SK-N-SH (cell line): Measurements from ENCODE around the gene EDN3. TPM values are rescaled to one million over a fixed set of nuclear protein-coding genes. Genes with fewer than 3 reads are reported as not detected.

ENCODE experiments used
- CTCF ChIA-PET: fragments of 300-600, 350-600 bp; formaldehyde crosslinking; extraction: SDS; loops from one replicate; lab custom pipeline; 2021; lab: Yijun Ruan, JAX
- POLR2A ChIA-PET: fragments of 350-600 bp; sonication (Branson Sonifier 250); formaldehyde crosslinking; extraction: SDS; loops from one replicate; lab custom pipeline; 2020; ENCODE audit warnings: antibody characterized with exemption, inconsistent platforms; lab: Yijun Ruan, JAX
- DNase-seq: peaks from one replicate; pipeline ENCODE4 v3.0.0; 2012
- H2AFZ ChIP-seq: fragments of 200-600 bp; sonication (generic); 2 replicates; pipeline ENCODE4 v1.8.1; 2016; ENCODE audit warnings: antibody characterized with exemption, mild to moderate bottlenecking, low read depth
- H3F3A ChIP-seq: fragments of 200-600 bp; sonication (generic); replicated peaks from 2 replicates; pipeline ENCODE3; 2016; ENCODE audit warnings: antibody characterized with exemption, mild to moderate bottlenecking; ENCODE audit not compliant: insufficient read depth
- H3K27ac ChIP-seq, 2 experiments: fragments of 200-500 bp in 1 of 2; fragments of 200-600 bp in 1 of 2; sonication (Bioruptor generic) in 1 of 2; sonication (generic), shearing (Covaris generic) in 1 of 2; 2 replicates each; pipeline versions ENCODE4 v1.5.1 to v1.6.1; 2014 to 2016; ENCODE audit warnings: low read depth in 2 of 2, inconsistent platforms in 1 of 2, low read length in 1 of 2, mild to moderate bottlenecking in 1 of 2, mixed read lengths in 1 of 2
- H3K27me3 ChIP-seq: fragments of 200-600 bp; sonication (generic), shearing (Covaris generic); 2 replicates; pipeline ENCODE4 v1.6.1; 2016; ENCODE audit warnings: mixed run types; ENCODE audit not compliant: insufficient read depth
- H3K36me3 ChIP-seq, 2 experiments: fragments of 200-500 bp in 1 of 2; fragments of 200-600 bp in 1 of 2; sonication (Bioruptor generic) in 1 of 2; sonication (generic) in 1 of 2; replicated peaks in 1 of 2; 2 replicates each; pipeline versions ENCODE3 to v1.5.1; 2014 to 2016; ENCODE audit warnings: low read length in 1 of 2, mild to moderate bottlenecking in 1 of 2; ENCODE audit not compliant: insufficient read depth in 2 of 2, control insufficient read depth in 1 of 2
- H3K4me1 ChIP-seq, 2 experiments: fragments of 200-500 bp in 1 of 2; fragments of 200-600 bp in 1 of 2; sonication (Bioruptor generic) in 1 of 2; sonication (generic), shearing (Covaris generic) in 1 of 2; 2 replicates each; pipeline versions ENCODE4 v1.5.1 to v1.6.1; 2014 to 2016; ENCODE audit warnings: low read depth in 1 of 2, low read length in 1 of 2, mixed run types in 1 of 2; ENCODE audit not compliant: insufficient read depth in 2 of 2, control insufficient read depth in 1 of 2
- H3K4me2 ChIP-seq: fragments of 200-600 bp; sonication (generic), shearing (Covaris generic); 2 replicates; pipeline ENCODE4 v1.6.1; 2017; ENCODE audit warnings: mixed run types
- H3K4me3 ChIP-seq, 2 experiments: fragments of 200-500 bp in 1 of 2; fragments of 200-600 bp in 1 of 2; sonication (Bioruptor generic) in 1 of 2; sonication (generic), shearing (Covaris generic) in 1 of 2; 2 replicates each; pipeline versions ENCODE4 v1.5.1 to v1.8.1; 2014 to 2016; ENCODE audit warnings: low read depth in 2 of 2, inconsistent platforms in 1 of 2, low read length in 1 of 2, mild to moderate bottlenecking in 1 of 2, mixed read lengths in 1 of 2, moderate library complexity in 1 of 2
- H3K79me2 ChIP-seq: fragments of 200-600 bp; sonication (generic); 2 replicates; pipeline ENCODE4 v1.8.1; 2017; ENCODE audit warnings: mild to moderate bottlenecking; ENCODE audit not compliant: insufficient read depth
- H3K9ac ChIP-seq: fragments of 200-600 bp; sonication (generic); 2 replicates; pipeline ENCODE4 v1.6.1; 2017; ENCODE audit warnings: mixed run types
- H3K9me2 ChIP-seq: fragments of 200-600 bp; sonication (generic); 2 replicates; pipeline ENCODE4 v1.6.1; 2017; ENCODE audit warnings: mixed run types
- H3K9me3 ChIP-seq: fragments of 200-600 bp; sonication (generic); 2 replicates; pipeline ENCODE4 v1.6.1; 2017; ENCODE audit warnings: mixed run types, mild to moderate bottlenecking, moderate library complexity
- H4K20me1 ChIP-seq: fragments of 200-600 bp; sonication (generic); 2 replicates; pipeline ENCODE4 v1.6.1; 2017; ENCODE audit warnings: mild to moderate bottlenecking, mixed run types; ENCODE audit not compliant: insufficient read depth
- CHD2 ChIP-seq: fragments of 150-350 bp; IDR thresholded peaks from 2 replicates; pipeline ENCODE4 v1.6.1; 2018; ENCODE audit warnings: low read length; ENCODE audit not compliant: partially characterized antibody
- ELF1 ChIP-seq: IDR thresholded peaks from 2 replicates; pipeline ENCODE4 v1.4.0; 2012
- FOSL2 ChIP-seq: IDR thresholded peaks from 2 replicates; pipeline ENCODE4 v1.4.0; 2012; ENCODE audit warnings: low read depth, mild to moderate bottlenecking, moderate library complexity, borderline replicate concordance
- FOXM1 ChIP-seq: IDR thresholded peaks from 2 replicates; pipeline ENCODE4 v1.4.0; 2012; ENCODE audit warnings: low read depth, mild to moderate bottlenecking
- GABPA ChIP-seq: IDR thresholded peaks from 2 replicates; pipeline ENCODE4 v1.4.0; 2012; ENCODE audit warnings: low read depth, mild to moderate bottlenecking
- GATA2 ChIP-seq: sonication (generic); formaldehyde crosslinking; IDR thresholded peaks from 2 replicates; pipeline ENCODE4 v1.5.0; 2020; ENCODE audit warnings: mild to moderate bottlenecking, missing genetic modification reagents
- IRF3 ChIP-seq: fragments of 150-350 bp; IDR thresholded peaks from 2 replicates; pipeline ENCODE4 v1.6.1; 2016; ENCODE audit warnings: mild to moderate bottlenecking, low read depth, low read length
- MAX ChIP-seq: IDR thresholded peaks from 2 replicates; pipeline ENCODE4 v1.4.0; 2012; ENCODE audit warnings: low read depth
- MXI1 ChIP-seq: IDR thresholded peaks from 2 replicates; pipeline ENCODE4 v1.6.1; 2012; ENCODE audit warnings: mild to moderate bottlenecking, low read depth, low read length, improper control_type of control experiment
- NRF1 ChIP-seq: IDR thresholded peaks from 2 replicates; pipeline ENCODE4 v1.6.1; 2012; ENCODE audit warnings: low read depth, mild to moderate bottlenecking, low read length
- PBX3 ChIP-seq: IDR thresholded peaks from 2 replicates; pipeline ENCODE4; 2012
- RAD21 ChIP-seq: IDR thresholded peaks from 2 replicates; pipeline ENCODE4 v1.6.1; 2012; ENCODE audit warnings: mild to moderate bottlenecking, low read length
- RCOR1 ChIP-seq: fragments of 150-350 bp; IDR thresholded peaks from 2 replicates; pipeline ENCODE4 v1.6.1; 2017; ENCODE audit warnings: antibody characterized with exemption, low read length
- TCF12 ChIP-seq: IDR thresholded peaks from 2 replicates; pipeline ENCODE4 v1.4.0; 2012
- whole genome bisulfite sequencing: methylation state at CpG from one replicate; pipeline ENCODE4 v1.1.6; 2017; ENCODE audit warnings: low lambda C conversion rate; 5-methylcytosine and 5-hydroxymethylcytosine counted together
- polyA plus RNA-seq, 3 experiments: library from polyadenylated mRNA; depleted of rRNA; stranded (reverse); fragments of >200 nt; gene quantifications; 2 replicates each; pipeline ENCODE4 v1.2.3, GENCODE V29; 2012
- TF ChIP-seq, protein P1 (sequence below): IDR thresholded peaks from 2 replicates; pipeline ENCODE4 v1.6.1; 2012; ENCODE audit warnings: mild to moderate bottlenecking, low read depth, low read length, moderate library complexity
- TF ChIP-seq, protein P2 (sequence below): fragments of 200-600 bp; sonication (generic); IDR thresholded peaks from 2 replicates; pipeline ENCODE4 v1.6.1; 2017; ENCODE audit warnings: antibody characterized with exemption, mild to moderate bottlenecking, moderate library complexity

EDN3 gene
- polyA plus RNA-seq, 1 of the 3 experiments (the other 2 are of a cell fraction): 0.02 TPM

DNA sequence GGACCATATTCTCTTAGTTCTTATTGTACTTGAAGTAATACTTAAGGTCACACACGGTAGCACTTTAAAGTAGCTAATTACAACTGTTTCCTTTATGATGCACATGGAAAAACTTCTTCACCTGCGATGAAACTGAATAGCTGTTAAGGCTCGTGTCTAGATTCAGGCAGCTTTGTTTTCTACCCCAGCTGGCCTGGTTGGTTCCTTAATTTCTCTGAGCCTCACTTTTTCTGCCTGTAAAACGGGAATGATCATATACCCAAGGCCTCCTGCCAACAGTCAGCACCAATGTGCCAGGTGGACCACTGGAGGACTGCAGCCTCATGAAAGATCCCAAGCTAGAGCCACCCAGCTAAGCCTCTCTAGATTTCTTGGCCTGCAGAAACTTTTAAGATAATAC is 35.0 kb downstream of the EDN3 start:
- TF ChIP-seq IRF3 (no peak), FOXM1 (no peak), NRF1 (no peak), CHD2 (no peak), PBX3 (no peak), RCOR1 (no peak), RAD21 (no peak), GABPA (no peak), ELF1 (no peak), GATA2 (no peak), MAX (no peak), TCF12 (no peak), FOSL2 (no peak), MXI1 (no peak)
- TF ChIP-seq, protein P1, sequence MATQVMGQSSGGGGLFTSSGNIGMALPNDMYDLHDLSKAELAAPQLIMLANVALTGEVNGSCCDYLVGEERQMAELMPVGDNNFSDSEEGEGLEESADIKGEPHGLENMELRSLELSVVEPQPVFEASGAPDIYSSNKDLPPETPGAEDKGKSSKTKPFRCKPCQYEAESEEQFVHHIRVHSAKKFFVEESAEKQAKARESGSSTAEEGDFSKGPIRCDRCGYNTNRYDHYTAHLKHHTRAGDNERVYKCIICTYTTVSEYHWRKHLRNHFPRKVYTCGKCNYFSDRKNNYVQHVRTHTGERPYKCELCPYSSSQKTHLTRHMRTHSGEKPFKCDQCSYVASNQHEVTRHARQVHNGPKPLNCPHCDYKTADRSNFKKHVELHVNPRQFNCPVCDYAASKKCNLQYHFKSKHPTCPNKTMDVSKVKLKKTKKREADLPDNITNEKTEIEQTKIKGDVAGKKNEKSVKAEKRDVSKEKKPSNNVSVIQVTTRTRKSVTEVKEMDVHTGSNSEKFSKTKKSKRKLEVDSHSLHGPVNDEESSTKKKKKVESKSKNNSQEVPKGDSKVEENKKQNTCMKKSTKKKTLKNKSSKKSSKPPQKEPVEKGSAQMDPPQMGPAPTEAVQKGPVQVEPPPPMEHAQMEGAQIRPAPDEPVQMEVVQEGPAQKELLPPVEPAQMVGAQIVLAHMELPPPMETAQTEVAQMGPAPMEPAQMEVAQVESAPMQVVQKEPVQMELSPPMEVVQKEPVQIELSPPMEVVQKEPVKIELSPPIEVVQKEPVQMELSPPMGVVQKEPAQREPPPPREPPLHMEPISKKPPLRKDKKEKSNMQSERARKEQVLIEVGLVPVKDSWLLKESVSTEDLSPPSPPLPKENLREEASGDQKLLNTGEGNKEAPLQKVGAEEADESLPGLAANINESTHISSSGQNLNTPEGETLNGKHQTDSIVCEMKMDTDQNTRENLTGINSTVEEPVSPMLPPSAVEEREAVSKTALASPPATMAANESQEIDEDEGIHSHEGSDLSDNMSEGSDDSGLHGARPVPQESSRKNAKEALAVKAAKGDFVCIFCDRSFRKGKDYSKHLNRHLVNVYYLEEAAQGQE: no peak
- TF ChIP-seq, protein P2, sequence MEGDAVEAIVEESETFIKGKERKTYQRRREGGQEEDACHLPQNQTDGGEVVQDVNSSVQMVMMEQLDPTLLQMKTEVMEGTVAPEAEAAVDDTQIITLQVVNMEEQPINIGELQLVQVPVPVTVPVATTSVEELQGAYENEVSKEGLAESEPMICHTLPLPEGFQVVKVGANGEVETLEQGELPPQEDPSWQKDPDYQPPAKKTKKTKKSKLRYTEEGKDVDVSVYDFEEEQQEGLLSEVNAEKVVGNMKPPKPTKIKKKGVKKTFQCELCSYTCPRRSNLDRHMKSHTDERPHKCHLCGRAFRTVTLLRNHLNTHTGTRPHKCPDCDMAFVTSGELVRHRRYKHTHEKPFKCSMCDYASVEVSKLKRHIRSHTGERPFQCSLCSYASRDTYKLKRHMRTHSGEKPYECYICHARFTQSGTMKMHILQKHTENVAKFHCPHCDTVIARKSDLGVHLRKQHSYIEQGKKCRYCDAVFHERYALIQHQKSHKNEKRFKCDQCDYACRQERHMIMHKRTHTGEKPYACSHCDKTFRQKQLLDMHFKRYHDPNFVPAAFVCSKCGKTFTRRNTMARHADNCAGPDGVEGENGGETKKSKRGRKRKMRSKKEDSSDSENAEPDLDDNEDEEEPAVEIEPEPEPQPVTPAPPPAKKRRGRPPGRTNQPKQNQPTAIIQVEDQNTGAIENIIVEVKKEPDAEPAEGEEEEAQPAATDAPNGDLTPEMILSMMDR: no peak
- H2AFZ ChIP-seq: no peak overlapping the region
- H3K4me2 ChIP-seq: no peak overlapping the region
- no peaks in the 10 kb centered on the region for H3K36me3 ChIP-seq
- H3K27me3 ChIP-seq: no peaks in the 10 kb centered on the region
- H3K9me3 ChIP-seq: no peaks in the 10 kb centered on the region
- no peaks in the 10 kb centered on the region for H3K79me2 ChIP-seq
- no peaks in the 10 kb centered on the region for H4K20me1 ChIP-seq
- H3K4me3 ChIP-seq: no peak overlapping the region
- WGBS: 38% methylated on average over 4 of the region's 4 CpGs
- ChIA-PET POLR2A (no interaction called here), CTCF (no interaction called here)
- DNase-seq: no peak
- H3K4me1 ChIP-seq: peaks cover 0 to 8% of the 10 kb centered on the region in 2 experiments; a peak in 1 of 4 replicates
- H3K9me2 ChIP-seq: no peaks in the 10 kb centered on the region
- H3F3A ChIP-seq: no peaks in the 10 kb centered on the region
- H3K27ac ChIP-seq: no peak overlapping the region
- no peak overlapping the region for H3K9ac ChIP-seq
